ENCODE results near the gene SH2D1B. TPM values are rescaled to one million over a fixed set of nuclear protein-coding genes. Genes with fewer than 3 reads are reported as not detected.

Gene SH2D1B
- total RNA-seq, 1 donor = not detected

DNA sequence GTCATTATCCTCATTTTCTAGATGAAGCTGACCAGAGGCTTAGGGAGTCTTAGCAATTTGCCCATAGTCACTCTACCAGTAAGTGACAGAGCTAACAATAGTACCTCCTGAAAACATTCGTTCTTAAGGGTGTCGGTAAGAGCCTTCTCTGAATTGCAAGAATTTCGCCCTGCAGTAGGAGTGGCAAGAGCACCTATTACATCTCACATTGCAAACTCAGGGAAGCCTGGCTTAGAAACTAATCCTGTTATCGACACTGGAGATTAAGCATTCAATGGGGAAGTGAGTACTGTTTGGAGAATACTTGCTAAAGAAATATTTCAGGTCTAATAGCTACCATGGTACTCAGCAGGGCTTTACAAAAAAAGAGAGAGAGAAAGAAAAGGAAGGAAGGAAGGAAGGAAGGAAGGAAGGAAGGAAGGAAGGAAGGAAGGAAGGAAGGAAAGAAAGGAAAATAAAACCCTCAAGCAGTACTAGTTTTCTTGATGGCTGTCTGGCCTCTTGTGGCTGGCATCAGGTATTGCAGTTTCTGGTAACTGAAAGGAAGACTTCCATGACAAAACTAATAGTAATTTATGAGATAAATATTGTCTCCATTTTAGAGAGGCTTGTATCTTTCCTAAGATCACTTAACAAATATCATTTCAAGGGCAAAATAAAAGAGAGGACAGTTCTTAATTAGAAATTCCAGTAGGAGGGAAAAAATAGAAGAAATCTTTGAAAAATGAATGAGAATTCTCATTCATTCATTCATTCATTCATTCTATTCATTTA, 20.0 kb downstream of the SH2D1B start:
- H3K27ac ChIP-seq (ENCODE audit: low read depth, low read length) = no peak overlapping the region
- no peaks in the 10 kb centered on the region for H3K79me2 ChIP-seq (ENCODE audit: insufficient read depth, low read length)
- H3K4me3 ChIP-seq (ENCODE audit: insufficient read depth, low read length) = no peak overlapping the region
- peaks cover 35% of the 10 kb centered on the region for H3K27me3 ChIP-seq (ENCODE audit: insufficient read depth, low read length)
- no peak overlapping the region for H2AFZ ChIP-seq (ENCODE audit: low read length)
- H3K4me1 ChIP-seq (ENCODE audit: insufficient read depth, low read length) = no peaks in the 10 kb centered on the region
- H3K9me3 ChIP-seq (ENCODE audit: low read depth, low read length) = no peaks in the 10 kb centered on the region
- H3K36me3 ChIP-seq (ENCODE audit: insufficient read depth, low read length) = no peaks in the 10 kb centered on the region
- peak; percentile 74 for DNase-seq (ENCODE audit: insufficient read length, low spot score, missing footprints)
- H4K20me1 ChIP-seq (ENCODE audit: insufficient read depth, low read length) = no peaks in the 10 kb centered on the region
- no peak overlapping the region for H3K4me2 ChIP-seq (ENCODE audit: insufficient read depth, low read length)
- TF ChIP-seq, protein P1, sequence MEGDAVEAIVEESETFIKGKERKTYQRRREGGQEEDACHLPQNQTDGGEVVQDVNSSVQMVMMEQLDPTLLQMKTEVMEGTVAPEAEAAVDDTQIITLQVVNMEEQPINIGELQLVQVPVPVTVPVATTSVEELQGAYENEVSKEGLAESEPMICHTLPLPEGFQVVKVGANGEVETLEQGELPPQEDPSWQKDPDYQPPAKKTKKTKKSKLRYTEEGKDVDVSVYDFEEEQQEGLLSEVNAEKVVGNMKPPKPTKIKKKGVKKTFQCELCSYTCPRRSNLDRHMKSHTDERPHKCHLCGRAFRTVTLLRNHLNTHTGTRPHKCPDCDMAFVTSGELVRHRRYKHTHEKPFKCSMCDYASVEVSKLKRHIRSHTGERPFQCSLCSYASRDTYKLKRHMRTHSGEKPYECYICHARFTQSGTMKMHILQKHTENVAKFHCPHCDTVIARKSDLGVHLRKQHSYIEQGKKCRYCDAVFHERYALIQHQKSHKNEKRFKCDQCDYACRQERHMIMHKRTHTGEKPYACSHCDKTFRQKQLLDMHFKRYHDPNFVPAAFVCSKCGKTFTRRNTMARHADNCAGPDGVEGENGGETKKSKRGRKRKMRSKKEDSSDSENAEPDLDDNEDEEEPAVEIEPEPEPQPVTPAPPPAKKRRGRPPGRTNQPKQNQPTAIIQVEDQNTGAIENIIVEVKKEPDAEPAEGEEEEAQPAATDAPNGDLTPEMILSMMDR (IDR thresholded peaks at IDR 0.05; ENCODE audit: extremely low read depth, low read depth, low read length) = peak; percentile 77

DNA sequence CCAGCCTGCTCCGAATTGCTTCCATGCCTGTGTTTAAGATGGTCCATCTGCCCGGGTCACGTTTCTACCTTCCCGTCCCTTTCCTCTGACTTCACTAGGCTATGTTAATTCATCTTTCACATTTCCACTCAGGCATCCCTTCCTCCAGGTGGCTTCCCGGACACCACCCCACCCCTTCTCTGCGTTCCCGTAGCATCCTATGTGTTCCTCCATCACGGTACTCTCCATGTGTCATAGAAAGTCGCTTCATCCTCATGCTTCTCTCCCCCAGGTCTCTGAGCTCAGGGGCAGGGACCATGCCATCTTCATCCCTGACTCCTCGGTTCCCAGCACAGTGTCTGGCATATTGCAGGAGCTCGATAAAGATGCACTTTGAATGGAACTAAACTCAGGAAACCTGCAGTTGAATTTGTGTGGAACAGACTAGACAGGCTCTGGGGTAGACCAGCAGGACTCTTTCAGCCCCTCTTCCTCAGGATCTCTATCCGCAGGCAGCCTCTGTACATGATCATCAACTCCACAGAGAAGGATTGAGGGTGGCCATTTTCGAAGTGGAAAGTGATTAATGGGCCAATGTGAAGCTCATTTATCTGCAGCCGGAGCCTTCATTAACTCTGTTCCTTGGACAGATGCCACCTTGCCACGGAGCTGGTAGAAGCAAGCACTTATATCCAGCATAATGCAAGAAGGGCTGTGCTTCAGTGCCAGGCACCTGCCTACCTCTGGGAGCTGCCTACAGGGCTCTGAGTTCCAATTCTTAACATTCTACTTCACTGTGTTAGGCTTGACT, 21.3 kb downstream of the SH2D1B start:
- Histone ChIP-seq H3K4me1 (ENCODE audit: insufficient read depth, low read length) (no peaks in the 10 kb centered on the region), H3K4me3 (ENCODE audit: insufficient read depth, low read length) (no peak overlapping the region), H3K27ac (ENCODE audit: low read depth, low read length) (no peak overlapping the region), H3K79me2 (ENCODE audit: insufficient read depth, low read length) (no peaks in the 10 kb centered on the region), H3K9me3 (ENCODE audit: low read depth, low read length) (no peaks in the 10 kb centered on the region), H3K27me3 (ENCODE audit: insufficient read depth, low read length) (peaks cover 30% of the 10 kb centered on the region), H4K20me1 (ENCODE audit: insufficient read depth, low read length) (no peaks in the 10 kb centered on the region), H3K36me3 (ENCODE audit: insufficient read depth, low read length) (no peaks in the 10 kb centered on the region), H3K4me2 (ENCODE audit: insufficient read depth, low read length) (no peak overlapping the region), H2AFZ (ENCODE audit: low read length) (no peak overlapping the region)
- TF ChIP-seq, protein P1 (IDR thresholded peaks at IDR 0.05; ENCODE audit: extremely low read depth, low read depth, low read length) = no peak
- DNase-seq (ENCODE audit: insufficient read length, low spot score, missing footprints) = no peak

DNA sequence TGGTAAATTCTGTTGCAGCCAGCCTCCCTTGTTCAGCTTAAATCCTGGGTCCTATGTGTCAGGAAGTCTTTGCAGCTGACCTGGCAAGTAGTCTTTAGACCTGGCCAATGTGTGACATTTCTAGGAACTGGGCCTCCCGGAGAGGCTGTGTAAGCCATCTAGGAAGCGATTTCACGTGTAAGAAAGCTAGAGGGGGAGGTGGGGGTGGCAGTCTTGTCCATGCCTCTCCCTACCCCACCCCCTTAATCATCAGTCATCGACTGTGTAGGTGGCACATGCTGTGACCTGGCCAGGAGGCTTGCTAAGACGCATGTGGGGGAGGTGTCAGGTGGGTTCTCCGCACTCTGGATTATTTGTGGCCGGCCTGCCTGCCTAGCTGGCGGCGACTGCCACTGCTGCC, 22.0 kb downstream of the SH2D1B start:
- TF ChIP-seq, protein P1 (IDR thresholded peaks at IDR 0.05; ENCODE audit: extremely low read depth, low read depth, low read length) = no peak
- no peak overlapping the region for H3K4me3 ChIP-seq (ENCODE audit: insufficient read depth, low read length)
- no peaks in the 10 kb centered on the region for H3K9me3 ChIP-seq (ENCODE audit: low read depth, low read length)
- no peaks in the 10 kb centered on the region for H3K4me1 ChIP-seq (ENCODE audit: insufficient read depth, low read length)
- H4K20me1 ChIP-seq (ENCODE audit: insufficient read depth, low read length) = no peaks in the 10 kb centered on the region
- no peak overlapping the region for H2AFZ ChIP-seq (ENCODE audit: low read length)
- no peaks in the 10 kb centered on the region for H3K79me2 ChIP-seq (ENCODE audit: insufficient read depth, low read length)
- H3K27ac ChIP-seq (ENCODE audit: low read depth, low read length) = no peak overlapping the region
- no peak for DNase-seq (ENCODE audit: insufficient read length, low spot score, missing footprints)
- peaks cover 30% of the 10 kb centered on the region for H3K27me3 ChIP-seq (ENCODE audit: insufficient read depth, low read length)
- no peak overlapping the region for H3K4me2 ChIP-seq (ENCODE audit: insufficient read depth, low read length)
- H3K36me3 ChIP-seq (ENCODE audit: insufficient read depth, low read length) = no peaks in the 10 kb centered on the region
